GM18858 (cell line): Measurements from ENCODE around the gene TPPP3.

Experiments
- ATAC-seq: cut with Tn5 transposase; IDR thresholded peaks from one replicate; pipeline ENCODE4 v1.9.1; 2021; ENCODE audit not compliant: unreplicated experiment

TPPP3 gene

DNA sequence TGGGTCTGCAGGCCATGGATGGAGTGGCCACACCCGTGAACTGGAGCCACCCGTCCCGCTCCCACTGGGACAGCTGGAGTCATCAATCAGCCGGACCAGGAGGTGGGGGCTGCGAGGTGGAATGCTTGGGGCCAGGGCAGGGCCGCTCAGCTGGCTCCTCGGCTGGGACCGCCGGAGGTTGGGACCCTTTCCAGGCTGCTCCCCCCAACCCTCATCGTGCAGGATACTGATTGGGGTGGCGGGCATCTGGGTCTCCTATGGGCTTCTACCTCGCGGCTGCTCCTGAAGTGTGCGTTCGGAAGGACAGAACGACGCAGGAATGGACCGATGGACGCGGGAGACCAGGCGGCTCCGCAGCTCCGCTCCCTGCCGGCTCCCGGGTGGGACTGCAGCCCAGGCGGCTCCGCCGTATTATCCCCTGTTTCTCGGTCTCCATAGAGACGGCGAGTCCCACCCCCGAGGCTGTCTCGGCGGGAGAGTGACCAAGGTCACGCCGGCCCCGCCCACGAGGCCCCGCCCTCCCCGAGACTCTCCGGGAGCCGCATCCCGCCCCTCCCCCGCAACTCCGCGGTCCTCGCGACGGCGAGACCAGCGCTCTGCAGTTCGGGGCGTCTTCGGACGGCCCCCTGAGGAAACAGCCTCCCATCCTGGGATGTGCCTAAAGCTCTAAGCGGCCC is at the start of gene TPPP3:
TPPP3 (minus strand) TSS at position 388 of the 677 bp plus-strand sequence. CDS start 2,387 bp downstream, outside the sequence.
- ATAC-seq: no peak

DNA sequence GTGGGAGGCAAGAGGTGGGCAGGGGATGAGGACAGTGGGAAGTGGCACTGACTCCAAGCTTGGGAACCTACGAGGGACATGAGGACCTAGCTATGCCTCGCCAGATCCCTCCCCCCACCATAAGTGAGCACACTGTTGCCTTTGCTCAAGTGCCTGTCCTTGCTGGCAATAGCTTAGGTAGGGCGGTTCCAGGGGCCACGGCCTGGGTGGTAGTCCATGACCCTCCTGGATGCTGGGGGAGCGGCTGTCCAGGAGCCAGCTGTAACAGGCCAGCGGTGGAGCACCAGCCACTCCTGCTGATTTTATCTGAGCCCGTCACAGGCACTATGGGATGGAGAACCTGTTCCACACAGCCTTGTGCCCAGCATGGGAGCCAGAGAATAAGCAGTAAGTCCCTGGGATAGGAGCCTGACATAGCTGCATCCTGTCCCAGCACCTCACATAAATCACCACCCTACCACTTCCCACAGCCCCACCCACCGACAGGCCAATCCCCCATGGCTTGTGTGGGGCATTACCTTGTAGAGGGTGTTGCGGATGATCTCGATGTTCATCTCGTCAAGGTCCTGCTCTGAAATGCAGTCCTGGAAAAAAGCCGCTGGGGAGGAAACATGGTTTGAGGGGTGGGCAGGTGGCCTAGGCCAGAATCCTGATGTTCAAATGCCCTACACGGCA is 49.4 kb upstream of the TPPP3 start:
- ATAC-seq: no peak

DNA sequence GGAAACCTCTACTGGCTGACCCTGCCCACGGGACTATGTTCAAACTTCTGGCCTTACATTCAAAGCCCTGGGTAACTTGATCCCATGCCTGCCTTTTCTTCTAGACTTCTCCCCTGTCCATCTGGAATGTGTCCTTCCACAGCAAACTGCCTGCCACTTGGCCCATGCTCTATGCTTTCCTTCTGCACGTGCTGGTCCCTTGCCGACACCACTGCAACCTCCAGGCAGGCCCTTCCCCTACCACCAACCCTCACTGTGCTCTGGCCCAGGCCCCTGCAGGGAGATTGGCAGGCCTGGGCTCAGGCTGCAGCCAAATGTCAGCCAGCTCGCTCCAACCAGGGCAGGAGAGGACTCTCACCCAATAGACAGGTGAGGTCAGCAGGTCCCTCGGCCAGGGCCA is 48.6 kb upstream of the TPPP3 start:
- no peak for ATAC-seq

DNA sequence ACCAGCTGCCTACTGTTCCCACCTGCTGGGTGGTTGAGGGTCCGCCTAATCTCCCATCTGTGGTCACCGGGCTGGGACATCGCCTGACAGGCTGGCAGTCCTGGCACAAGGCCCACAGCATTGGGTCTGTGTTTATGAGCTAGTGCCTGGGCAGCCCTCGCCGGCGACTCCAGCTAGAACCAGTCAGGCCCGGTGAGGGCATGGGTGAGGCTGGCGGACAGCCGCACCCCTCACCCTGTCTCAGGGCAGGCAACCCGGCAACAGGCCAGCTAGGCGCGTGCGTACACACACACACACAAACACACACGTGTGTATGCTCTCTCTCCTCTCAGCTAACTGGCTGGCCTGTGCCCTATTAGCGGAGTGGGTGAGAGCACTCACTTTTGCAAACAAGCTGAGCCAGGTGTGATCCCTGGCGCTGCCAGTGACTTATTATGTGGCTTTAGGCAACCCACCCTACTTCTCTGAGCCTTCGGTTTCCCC is 48.0 kb upstream of the TPPP3 start:
- no peak for ATAC-seq

DNA sequence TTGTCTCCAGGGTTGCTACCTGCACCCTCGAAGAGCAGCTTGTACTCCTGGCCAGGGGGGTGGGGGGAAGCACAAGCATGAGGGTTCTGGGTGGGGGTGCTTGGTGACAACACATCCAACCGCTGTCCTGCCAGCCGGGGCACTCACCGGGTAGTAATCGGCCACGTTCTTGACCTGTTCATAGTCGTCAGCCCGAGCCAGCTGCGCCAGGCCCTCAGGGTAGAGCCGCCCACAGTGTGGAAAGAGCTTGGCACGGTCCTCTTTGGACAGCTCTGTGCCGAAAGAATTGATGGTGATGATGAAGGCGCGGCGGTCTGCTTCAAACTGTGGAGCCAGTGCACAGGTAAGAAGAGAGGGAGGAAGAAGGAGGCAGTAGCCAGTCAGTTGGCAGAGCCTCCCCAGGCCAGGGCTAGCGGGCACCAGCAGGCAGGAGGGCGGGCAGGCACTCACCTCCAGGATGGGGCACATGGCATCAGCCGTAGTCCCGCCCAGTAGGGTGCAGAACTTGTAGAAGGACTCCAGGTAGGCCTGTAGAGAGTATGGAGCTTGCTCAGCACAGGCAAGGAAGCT is 45.6 kb upstream of the TPPP3 start:
- ATAC-seq: no peak

DNA sequence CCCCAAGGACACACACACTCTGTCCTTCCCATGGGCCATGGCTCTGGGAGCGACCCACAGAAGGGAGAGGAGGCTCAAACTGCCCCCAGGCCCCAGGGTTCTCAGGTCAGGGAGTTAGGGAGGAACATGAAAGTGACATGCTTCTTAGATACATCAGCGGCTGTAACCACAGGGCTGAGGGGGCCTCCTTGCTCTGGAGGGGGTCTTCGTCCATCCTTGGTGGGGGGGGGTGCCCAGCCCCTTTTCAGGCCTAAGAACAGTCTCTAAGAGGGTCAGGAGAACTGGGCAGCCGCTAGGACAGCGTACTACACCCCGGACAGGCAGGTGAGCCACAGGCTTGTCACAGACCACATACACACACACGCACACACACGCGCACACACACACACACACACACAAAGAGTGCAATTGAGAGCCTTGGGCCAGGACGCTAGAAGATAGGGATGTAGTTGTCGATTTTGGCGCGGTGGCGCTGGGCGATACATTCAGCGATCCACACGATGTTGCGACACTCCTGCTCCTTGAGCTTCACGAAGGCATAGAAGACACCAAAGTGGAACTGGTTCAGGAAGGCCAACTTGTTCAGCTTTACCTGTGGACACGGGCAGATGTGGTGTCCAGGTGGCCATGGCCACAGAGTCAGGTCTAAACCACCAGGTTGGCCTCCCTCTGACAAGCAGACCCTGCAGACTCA is 44.9 kb upstream of the TPPP3 start:
- no peak for ATAC-seq

DNA sequence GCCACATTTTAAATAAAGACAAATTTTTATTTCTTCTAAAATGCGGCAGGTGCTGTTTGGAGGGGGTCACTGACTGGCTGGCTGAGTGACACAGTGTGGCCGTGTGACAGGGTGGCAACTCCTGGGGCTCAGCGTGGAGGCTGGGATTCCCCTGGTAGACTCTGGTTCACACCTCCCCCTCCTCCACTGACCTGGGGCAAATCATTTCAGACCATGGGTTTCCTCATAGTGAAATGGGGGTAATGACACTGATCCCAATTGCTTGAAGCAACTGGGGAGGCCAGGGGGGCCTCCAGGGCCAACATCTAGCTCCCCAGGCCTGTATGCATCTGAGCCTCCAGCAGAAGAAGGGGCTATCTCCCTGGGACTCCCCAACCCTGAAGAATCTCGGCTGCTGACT is 44.2 kb upstream of the TPPP3 start:
- ATAC-seq: no peak

DNA sequence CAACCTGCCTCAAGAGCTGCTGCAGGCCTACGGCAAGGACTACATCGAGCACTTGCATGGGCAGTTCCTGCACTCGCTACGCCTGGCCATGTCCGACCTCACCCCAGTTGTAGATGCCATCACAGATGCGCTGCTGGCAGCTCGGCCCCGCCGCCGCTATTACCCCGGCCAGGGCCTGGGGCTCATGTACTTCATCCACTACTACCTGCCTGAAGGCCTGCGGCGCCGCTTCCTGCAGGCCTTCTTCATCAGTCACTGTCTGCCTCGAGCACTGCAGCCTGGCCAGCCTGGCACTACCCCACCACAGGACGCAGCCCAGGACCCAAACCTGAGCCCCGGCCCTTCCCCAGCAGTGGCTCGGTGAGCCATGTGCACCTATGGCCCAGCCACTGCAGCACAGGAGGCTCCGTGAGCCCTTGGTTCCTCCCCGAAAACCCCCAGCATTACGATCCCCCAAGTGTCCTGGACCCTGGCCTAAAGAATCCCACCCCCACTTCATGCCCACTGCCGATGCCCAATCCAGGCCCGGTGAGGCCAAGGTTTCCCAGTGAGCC is 43.4 kb upstream of the TPPP3 start:
- ATAC-seq: no peak

DNA sequence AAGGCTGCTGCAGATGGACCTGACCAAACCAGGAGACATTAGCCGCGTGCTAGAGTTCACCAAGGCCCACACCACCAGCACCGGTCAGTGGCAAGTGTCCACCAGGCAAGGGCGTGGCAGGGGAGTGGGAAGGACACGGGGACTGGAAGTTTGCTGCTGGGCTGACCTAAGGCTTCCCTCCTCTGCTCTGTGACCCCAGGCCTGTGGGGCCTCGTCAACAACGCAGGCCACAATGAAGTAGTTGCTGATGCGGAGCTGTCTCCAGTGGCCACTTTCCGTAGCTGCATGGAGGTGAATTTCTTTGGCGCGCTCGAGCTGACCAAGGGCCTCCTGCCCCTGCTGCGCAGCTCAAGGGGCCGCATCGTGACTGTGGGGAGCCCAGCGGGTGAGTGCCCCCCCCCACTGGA is 42.5 kb upstream of the TPPP3 start:
- no peak for ATAC-seq

DNA sequence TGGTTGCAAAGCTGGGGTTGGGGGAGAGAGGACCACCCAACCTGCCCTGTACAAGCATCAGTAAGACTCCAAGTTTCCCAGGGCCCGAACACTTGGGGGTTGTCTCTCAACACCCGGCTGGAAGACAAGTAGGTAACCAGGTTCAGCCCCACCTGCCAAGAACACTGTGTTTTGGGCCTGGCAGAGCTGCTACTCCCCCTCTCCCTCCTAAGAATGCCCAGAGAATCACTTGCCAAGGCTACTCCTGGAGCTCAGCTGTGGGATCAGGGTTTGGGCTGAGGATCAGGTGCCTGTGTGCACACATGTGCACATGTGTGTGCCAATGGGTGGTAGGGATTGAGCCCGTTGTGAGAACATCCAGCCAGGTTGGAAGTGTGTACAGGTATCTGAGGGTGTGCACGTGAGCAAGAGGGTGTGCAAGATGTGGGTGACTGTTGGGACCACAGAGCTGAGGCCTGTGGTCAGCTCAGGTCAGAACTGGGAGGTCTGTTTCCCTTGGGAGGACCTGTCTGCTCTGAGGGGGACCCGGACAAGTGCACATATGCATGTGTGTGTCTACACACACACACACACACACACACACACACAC is 39.9 kb upstream of the TPPP3 start:
- ATAC-seq: no peak

DNA sequence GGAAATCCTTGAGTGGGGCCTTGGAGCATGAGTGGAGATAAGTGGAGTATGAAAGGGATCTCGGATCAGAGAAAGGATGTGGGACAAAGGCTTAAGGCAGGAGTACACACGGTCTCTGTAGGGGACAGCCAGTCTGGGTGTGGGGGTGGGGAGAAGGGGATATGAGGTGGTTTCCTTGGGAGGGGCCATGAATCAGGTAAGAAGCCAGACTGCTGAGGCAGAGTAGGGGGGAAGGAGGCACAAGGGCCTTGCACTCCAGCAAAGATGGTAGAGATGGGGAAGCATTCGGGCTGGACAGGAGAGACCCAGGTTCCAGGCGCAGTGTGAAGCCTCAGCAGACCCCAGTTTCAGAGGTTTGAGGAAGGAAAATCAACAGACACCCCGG is 39.2 kb upstream of the TPPP3 start:
- ATAC-seq: no peak

DNA sequence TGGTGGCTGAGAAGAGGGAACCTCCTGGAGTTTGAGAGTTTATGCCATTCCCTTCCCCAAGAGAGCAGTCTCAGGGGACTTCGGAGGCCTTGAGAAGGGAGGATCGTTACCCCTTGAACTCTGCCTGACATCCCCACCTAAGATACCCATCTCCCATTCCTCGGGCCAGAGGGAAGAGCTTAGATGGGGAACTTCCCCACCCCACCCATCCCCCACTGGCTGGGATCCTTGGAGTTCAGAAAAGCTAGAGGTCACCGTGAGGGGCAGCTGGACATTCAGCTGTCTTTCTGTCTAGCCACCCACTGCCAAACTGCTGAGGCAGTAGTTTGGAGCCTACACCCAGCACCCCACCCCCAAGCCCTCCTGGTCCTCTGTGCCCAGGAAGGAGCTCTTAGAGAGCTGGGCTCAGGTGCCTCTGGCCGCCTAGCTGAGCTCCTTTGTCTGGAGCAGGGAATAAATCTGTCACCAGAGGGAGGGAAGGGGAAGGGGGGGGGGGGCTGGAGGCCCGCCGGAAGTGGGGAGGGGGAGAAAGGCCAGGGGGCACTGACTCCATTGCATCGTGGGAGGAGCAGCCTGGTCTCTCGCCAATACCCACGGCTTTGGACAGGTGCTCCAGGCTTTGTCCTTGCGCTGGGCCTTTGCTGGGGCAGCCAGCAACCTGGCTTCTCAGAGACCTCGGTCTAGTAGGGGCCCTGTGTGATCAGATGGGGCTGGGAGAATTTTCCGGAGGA is 38.6 kb upstream of the TPPP3 start:
- no peak for ATAC-seq

DNA sequence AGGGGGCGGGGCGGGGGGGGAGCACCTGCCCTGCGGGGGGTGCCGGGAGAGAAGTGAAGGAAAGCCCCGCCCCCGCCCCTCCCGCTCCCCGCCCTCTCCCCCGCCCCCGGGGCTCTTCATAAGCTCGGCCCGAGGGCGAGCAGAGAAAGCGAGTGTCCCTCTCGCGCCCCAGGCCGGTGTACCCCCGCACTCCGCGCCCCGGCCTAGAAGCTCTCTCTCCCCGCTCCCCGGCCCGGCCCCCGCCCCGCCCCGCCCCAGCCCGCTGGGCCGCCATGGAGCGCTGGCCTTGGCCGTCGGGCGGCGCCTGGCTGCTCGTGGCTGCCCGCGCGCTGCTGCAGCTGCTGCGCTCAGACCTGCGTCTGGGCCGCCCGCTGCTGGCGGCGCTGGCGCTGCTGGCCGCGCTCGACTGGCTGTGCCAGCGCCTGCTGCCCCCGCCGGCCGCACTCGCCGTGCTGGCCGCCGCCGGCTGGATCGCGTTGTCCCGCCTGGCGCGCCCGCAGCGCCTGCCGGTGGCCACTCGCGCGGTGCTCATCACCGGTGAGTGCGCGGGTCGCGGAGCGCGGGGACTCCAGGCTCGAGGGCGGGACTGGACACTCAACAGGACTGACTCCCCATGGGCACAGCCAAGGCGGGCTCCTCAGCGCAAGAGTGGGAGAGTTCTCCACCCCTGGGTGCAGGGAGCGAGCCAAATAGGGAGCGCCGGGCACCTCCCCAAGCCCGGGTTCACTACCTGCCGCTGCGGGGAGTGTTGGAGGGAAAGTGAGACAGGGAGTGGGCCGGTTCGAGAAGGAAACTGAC is 37.9 kb upstream of the TPPP3 start, which contains the start of gene HSD11B2:
HSD11B2 (plus strand) TSS at position 145 of the 798 bp plus-strand sequence; CDS start at position 273, 128 bp downstream.
- ATAC-seq: no peak

DNA sequence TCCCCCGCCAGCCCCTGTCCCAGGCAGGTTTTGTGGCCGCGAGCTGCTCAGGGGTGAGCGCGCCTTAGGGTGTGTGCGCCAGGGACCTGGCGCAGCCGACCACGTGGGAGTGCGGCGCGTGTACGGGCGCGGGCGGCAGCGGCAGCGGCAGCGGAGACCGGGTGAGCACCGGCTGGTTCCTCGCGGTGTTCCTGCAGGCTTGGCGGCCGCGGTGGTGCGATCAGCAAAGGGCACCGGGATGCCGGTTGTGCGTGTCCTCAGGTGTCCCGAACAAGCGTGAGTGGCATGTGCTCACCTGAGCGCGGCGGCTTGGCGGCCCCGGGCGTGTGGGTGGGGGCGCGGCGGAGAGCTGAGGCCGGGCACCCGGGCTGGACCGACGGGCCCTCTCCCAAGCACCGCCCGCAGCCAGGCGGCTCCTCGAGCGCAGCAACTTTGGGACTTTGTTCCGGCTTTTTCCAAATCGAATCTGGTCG is 37.2 kb upstream of the TPPP3 start:
- ATAC-seq: no peak

DNA sequence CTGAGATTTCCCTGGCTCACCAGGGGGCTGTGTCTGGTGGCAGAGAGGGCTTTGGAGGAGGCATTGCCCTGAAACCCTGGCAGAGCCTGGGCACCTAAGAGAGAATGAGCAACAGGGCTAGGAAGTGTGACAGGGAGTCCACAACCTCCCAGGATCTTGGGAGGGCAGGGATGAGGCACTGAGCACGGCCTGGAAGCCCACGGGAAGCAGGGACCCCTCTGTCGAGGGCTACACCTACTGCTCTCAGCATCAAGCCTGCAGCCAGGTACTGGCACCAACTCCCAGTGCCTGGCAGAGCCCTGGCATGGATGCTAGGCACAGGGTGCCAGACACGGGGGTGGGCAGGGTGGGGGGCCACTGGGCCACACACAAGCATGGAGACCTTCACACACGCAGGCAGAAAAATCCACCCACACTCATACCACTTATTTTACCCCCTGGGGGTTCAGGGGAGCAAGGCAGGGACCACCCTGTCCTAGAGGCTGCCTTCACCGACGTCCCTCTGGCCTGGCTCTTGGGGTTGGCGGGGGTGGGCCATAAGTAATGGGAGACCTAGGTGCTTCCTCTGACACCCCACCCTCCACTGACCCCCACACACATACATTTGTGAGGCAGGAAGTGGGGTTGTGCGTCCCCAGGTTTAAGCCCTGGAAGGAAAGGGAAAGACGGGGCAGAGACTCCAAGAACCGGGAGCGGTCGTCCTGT is 36.7 kb upstream of the TPPP3 start:
- ATAC-seq: no peak

DNA sequence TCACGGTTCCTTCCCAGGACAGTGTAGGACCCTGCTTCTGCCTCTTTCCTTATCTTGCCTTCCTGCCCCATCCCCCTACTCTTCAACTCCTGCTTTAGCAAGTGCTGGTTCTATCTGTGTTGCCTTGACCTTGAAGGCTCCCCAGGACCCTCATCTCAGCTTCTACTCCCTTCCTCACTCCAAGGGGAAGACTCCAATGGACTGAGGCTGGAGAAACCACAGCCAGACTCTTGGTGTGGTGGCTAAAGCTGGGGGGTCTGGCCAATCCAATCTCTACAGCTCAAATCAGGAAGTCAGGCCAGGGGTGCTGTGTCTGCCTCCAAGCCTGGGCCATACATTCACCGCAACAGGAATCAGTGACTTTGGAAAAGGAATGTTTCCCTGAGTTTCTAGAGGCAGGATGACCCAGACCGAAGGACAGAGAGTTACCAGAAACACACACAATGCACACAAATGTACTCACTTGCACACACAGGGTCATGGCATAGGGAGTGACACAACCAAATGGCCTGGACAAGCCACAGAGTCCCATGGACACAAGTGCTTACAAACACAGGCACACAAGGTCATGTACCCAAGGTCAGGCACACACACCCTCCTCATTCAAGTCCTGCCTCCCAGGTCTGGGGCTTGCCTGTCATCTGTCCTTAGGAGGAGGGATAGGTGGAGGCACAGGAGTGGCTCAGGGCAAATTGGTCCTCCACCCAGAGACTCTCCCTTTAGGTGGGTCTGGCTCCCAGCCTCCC is 35.9 kb upstream of the TPPP3 start:
- no peak for ATAC-seq

DNA sequence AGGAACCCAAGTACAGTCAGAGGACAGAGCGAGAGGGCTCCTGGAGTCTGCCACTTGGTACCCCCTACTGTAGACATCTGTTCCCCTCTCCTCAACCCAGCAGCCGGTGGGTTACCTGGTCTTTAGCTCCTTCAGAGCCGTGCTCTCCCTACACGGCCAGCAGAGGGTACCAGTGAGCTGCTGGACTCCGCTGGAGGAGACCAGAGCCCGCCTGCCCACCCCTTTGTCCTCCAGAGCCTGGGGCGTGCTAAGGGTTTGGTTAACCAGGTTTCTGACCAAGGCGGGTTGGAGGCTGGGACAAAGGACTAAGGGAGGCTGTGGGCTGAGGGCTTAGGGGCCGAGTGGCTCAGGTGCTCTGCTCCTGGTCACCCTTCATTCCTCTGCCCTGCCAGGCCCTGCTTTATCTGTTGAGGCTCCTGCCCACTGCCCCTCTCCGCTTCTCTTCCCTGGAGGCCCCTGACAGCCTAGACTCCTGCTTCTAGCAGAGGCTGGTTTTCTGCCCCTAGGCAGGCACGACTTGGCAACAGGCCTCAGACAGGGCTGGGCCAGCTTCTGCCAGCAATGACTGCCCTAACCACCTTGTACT is 34.9 kb upstream of the TPPP3 start:
- ATAC-seq: no peak

DNA sequence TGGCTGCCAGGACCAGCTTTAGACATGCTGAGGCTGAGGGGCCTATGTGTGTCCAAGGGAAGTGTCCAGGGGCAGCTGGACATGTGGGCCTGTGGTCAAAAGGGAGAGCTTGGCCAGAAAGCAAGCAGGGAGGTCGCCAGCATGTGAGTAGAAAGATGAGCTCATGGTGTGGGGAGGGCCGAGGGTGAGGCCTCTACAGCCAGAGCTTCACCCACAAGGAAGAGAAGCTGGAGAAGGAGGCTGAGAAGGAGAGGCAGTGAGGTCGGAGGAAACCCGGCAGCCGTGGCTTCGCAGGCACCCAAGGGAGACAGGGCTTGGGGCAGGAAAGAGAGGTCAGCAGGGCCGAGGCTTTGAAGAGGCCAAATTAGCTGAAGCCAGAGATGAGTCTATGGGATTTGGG is 33.7 kb upstream of the TPPP3 start:
- ATAC-seq: no peak
